Suprapubic skin (tissue), 4 donors: ENCODE measurements around the gene MYO3A. TPM values are rescaled to one million over a fixed set of nuclear protein-coding genes. Genes with fewer than 3 reads are reported as not detected.
"Not testable (repeated sequence)": the region's sequence is repeated elsewhere in the genome, so short reads cannot be mapped to it uniquely, and the experiment has no call there.

Experiments
- DNase-seq, 2 donors: peaks; one replicate each; pipeline ENCODE4 v3.0.0-alpha.2; 2019; ENCODE audit warnings: low spot score in 2 of 2
- H3K27ac ChIP-seq: fragments of 200-600 bp; sonication (generic); one replicate; pipeline ENCODE4 v1.5.1; 2019
- H3K27me3 ChIP-seq: fragments of 200-600 bp; sonication (generic); one replicate; pipeline ENCODE4 v1.5.1; 2019
- H3K36me3 ChIP-seq: fragments of 200-600 bp; sonication (generic); one replicate; pipeline ENCODE4 v1.5.1; 2019
- H3K4me1 ChIP-seq: fragments of 200-600 bp; sonication (generic); one replicate; pipeline ENCODE4 v1.5.1; 2019
- H3K4me3 ChIP-seq: fragments of 200-600 bp; sonication (generic); one replicate; pipeline ENCODE4 v1.5.1; 2019; ENCODE audit warnings: mild to moderate bottlenecking
- H3K9me3 ChIP-seq: fragments of 200-600 bp; sonication (generic); one replicate; pipeline ENCODE4 v1.5.1; 2019
- EP300 ChIP-seq: sonication (generic); formaldehyde crosslinking; IDR thresholded peaks from one replicate; pipeline ENCODE4 v1.6.1; 2017; ENCODE audit warnings: antibody characterized with exemption
- POLR2A ChIP-seq, 2 donors: fragments of 450-650 bp; IDR thresholded peaks; one replicate each; pipeline ENCODE4 v1.6.1; 2017; ENCODE audit warnings: antibody characterized with exemption in 2 of 2, mild to moderate bottlenecking in 2 of 2, moderate library complexity in 2 of 2
- POLR2AphosphoS5 ChIP-seq, 3 donors: sonication (generic); formaldehyde crosslinking; IDR thresholded peaks; one replicate each; pipeline ENCODE4 v1.6.1; 2017; ENCODE audit warnings: antibody characterized with exemption in 3 of 3
- WGBS: methylation state at CpG from one replicate; pipeline ENCODE4 v1.1.5; 2018; 5-methylcytosine and 5-hydroxymethylcytosine counted together
- total RNA-seq, 4 donors: library from RNA; depleted of rRNA; stranded (reverse); fragments of >200 nt; gene quantifications; one replicate each; pipeline ENCODE4 v1.1.0, GENCODE V29; 2016
- TF ChIP-seq, protein P1 (sequence below), 2 donors: fragments of 200-600 bp in 1 of 2; fragments of 450-650 bp in 1 of 2; sonication (generic) in 1 of 2; IDR thresholded peaks; one replicate each; pipeline ENCODE4 v1.5.1; 2016 to 2019; ENCODE audit warnings: antibody characterized with exemption in 2 of 2, mild to moderate bottlenecking in 1 of 2, moderate library complexity in 1 of 2

MYO3A gene
- total RNA-seq, 4 donors from 2014 or later = 1.4 to 8.1 (median 3.9) TPM

- H3K36me3 ChIP-seq = no peaks in the 10 kb centered on the region
- H3K4me1 ChIP-seq = no peaks in the 10 kb centered on the region
- no peak overlapping the region for H3K4me3 ChIP-seq
- H3K27me3 ChIP-seq = no peaks in the 10 kb centered on the region
- no peak for DNase-seq
- no peak for TF ChIP-seq POLR2A (IDR thresholded peaks at IDR 0.05)
- TF ChIP-seq, protein P1, sequence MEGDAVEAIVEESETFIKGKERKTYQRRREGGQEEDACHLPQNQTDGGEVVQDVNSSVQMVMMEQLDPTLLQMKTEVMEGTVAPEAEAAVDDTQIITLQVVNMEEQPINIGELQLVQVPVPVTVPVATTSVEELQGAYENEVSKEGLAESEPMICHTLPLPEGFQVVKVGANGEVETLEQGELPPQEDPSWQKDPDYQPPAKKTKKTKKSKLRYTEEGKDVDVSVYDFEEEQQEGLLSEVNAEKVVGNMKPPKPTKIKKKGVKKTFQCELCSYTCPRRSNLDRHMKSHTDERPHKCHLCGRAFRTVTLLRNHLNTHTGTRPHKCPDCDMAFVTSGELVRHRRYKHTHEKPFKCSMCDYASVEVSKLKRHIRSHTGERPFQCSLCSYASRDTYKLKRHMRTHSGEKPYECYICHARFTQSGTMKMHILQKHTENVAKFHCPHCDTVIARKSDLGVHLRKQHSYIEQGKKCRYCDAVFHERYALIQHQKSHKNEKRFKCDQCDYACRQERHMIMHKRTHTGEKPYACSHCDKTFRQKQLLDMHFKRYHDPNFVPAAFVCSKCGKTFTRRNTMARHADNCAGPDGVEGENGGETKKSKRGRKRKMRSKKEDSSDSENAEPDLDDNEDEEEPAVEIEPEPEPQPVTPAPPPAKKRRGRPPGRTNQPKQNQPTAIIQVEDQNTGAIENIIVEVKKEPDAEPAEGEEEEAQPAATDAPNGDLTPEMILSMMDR (IDR thresholded peaks at IDR 0.05) = no peak
- no peak for TF ChIP-seq POLR2AphosphoS5 (IDR thresholded peaks at IDR 0.05)
- TF ChIP-seq EP300 = no peak
- H3K27ac ChIP-seq = no peak overlapping the region
- WGBS = 91% methylated on average over 3 of the region's 3 CpGs
- H3K9me3 ChIP-seq = no peaks in the 10 kb centered on the region
Measured at GRCh38 chr10:25989951-25990350, 55.9 kb downstream of the MYO3A start.

- Histone ChIP-seq H3K9me3 (no peaks in the 10 kb centered on the region), H3K4me1 (no peaks in the 10 kb centered on the region), H3K27me3 (no peaks in the 10 kb centered on the region), H3K36me3 (no peaks in the 10 kb centered on the region), H3K4me3 (no peak overlapping the region), H3K27ac (no peak overlapping the region)
- no peak for TF ChIP-seq EP300
- TF ChIP-seq POLR2A (IDR thresholded peaks at IDR 0.05) = no peak
- TF ChIP-seq, protein P1 (IDR thresholded peaks at IDR 0.05) = no peak
- TF ChIP-seq POLR2AphosphoS5 (IDR thresholded peaks at IDR 0.05) = no peak
- 65% methylated on average over 4 of the region's 4 CpGs for WGBS
- DNase-seq = no peak
Measured at GRCh38 chr10:25999295-25999981, 65.4 kb downstream of the MYO3A start.

GRCh38 chr10:26000971-26001370 is 66.9 kb downstream of the MYO3A start:
- no peak for DNase-seq
- no peak for TF ChIP-seq POLR2A (IDR thresholded peaks at IDR 0.05)
- TF ChIP-seq EP300 = no peak
- no peak for TF ChIP-seq POLR2AphosphoS5 (IDR thresholded peaks at IDR 0.05)
- TF ChIP-seq, protein P1 (IDR thresholded peaks at IDR 0.05) = no peak
- Histone ChIP-seq H3K27ac (no peak overlapping the region), H3K36me3 (no peaks in the 10 kb centered on the region), H3K4me3 (no peak overlapping the region), H3K27me3 (no peaks in the 10 kb centered on the region), H3K9me3 (no peaks in the 10 kb centered on the region), H3K4me1 (no peaks in the 10 kb centered on the region)
- WGBS = 83% methylated on average over 5 of the region's 5 CpGs

DNA sequence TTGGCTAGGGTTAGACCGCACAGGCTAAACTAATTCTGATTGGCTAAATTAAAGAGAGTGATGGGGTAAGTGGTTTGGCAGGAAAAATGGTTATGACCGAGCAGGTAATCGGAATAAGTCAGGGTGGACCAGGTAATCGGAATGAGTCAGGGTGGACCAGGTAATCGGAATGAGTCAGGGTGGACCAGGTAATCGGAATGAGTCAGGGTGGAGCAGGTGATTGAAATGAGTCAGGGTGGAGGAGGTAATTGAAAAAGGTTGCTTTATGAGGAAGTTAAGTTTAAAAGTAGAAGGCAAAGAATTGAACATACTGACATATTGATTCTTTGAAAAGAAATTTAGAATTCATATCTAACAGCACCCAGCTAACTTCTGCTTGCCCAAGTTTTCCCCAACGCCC is 68.4 kb downstream of the MYO3A start:
- not testable (repeated sequence) for H3K27ac ChIP-seq, H3K27me3 ChIP-seq, H3K4me3 ChIP-seq, H3K9me3 ChIP-seq, DNase-seq, H3K36me3 ChIP-seq, H3K4me1 ChIP-seq
- WGBS = 94% methylated on average over 7 of the region's 7 CpGs

GRCh38 chr10:26015092-26015491 is 81.1 kb downstream of the MYO3A start:
- no peak for DNase-seq
- H3K27ac ChIP-seq = no peak overlapping the region
- no peaks in the 10 kb centered on the region for H3K27me3 ChIP-seq
- no peaks in the 10 kb centered on the region for H3K36me3 ChIP-seq
- 59% methylated on average over 1 of the region's 1 CpG for WGBS
- no peaks in the 10 kb centered on the region for H3K9me3 ChIP-seq
- H3K4me3 ChIP-seq = no peak overlapping the region
- no peaks in the 10 kb centered on the region for H3K4me1 ChIP-seq
- TF ChIP-seq POLR2AphosphoS5 (IDR thresholded peaks at IDR 0.05) (no peak), EP300 (no peak), POLR2A (IDR thresholded peaks at IDR 0.05) (no peak)
- TF ChIP-seq, protein P1 (IDR thresholded peaks at IDR 0.05) = no peak

DNA sequence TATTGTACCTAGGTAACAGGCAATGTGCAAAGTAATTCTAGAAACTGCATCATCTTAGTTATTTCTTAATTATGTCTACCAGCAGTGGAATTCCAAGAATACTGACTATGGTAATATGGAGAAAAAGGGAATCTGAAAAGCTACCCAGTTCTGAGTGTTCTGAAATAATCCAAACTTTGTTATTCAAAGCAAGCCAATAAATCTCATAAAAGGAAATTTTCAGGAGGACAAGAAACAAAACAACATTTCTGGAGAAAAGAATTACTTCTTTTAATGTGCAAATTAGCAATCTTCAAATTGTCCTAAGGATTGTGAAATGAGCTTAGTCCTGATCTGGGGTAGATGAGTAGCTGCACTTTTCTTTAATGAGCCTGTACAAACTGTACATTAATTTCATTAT is 88.8 kb downstream of the MYO3A start:
- H3K27me3 ChIP-seq = no peaks in the 10 kb centered on the region
- DNase-seq = no peak
- H3K4me3 ChIP-seq = no peak overlapping the region
- no peak for TF ChIP-seq POLR2AphosphoS5 (IDR thresholded peaks at IDR 0.05)
- no peak for TF ChIP-seq POLR2A (IDR thresholded peaks at IDR 0.05)
- no peak for TF ChIP-seq EP300
- TF ChIP-seq, protein P1 (IDR thresholded peaks at IDR 0.05) = no peak
- no peak overlapping the region for H3K27ac ChIP-seq
- H3K9me3 ChIP-seq = no peaks in the 10 kb centered on the region
- H3K4me1 ChIP-seq = no peaks in the 10 kb centered on the region
- no peaks in the 10 kb centered on the region for H3K36me3 ChIP-seq
